ENCODE data around the gene KIF24. TPM values are rescaled to one million over a fixed set of nuclear protein-coding genes. Genes with fewer than 3 reads are reported as not detected.

Gene KIF24
- total RNA-seq, 1 experiment from 2014 or later = 3.9 TPM

DNA sequence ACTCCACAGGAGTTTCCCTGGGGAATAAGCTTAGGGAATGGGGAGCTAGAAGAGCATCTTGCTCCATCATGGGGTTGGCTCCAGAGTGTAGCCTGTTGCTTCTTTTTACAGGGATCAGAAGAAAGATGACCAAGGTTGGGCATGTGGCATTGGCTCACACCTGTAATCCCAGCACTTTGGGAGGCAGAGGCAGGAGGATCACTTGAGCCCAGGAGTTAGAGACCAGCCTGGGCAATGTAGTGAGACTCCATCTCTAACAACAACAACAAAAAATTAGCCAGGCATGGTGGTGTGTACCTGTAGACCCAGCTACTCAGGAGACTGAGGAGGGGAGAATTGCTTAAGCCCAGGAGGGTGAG, 18.7 kb upstream of the KIF24 start:
- Mint-ChIP-seq H3K36me3 (ENCODE audit: insufficient read depth, unreplicated experiment) (peaks cover 5% of the 10 kb centered on the region), H3K27ac (ENCODE audit: unreplicated experiment) (peak overlapping the region; percentile 64), H3K4me1 (ENCODE audit: low read depth, unreplicated experiment) (peaks cover 19% of the 10 kb centered on the region), H3K4me3 (ENCODE audit: unreplicated experiment) (no peak overlapping the region), H3K9me3 (ENCODE audit: unreplicated experiment) (no peaks in the 10 kb centered on the region), H3K27me3 (ENCODE audit: insufficient read depth, unreplicated experiment) (no peaks in the 10 kb centered on the region)
- Histone ChIP-seq H3K36me3 (ENCODE audit: control insufficient read depth, insufficient read depth, low read length) (no peaks in the 10 kb centered on the region), H3K27me3 (replicated peaks; ENCODE audit: control insufficient read depth, insufficient read depth, low read length) (no peaks in the 10 kb centered on the region), H3K4me1 (peaks cover 26% of the 10 kb centered on the region), H3K4me3 (ENCODE audit: low read depth, low read length) (no peak overlapping the region), H3K9me3 (0 out of 2 replicates have a peak, but pooled peaks cover 2% of the 10 kb centered on the region)
- DNase-seq = no peak
- BruUV-seq (replicated peaks) = no TSS peak
- ChIA-PET POLR2A (interaction anchor here (0.6 to 1.2 kb wide), 2 partner anchors 27 to 156 kb away, joined by 4 to 6 read pairs; no protein-coding TSS in a partner anchor), CTCF (interaction anchor here (0.7 to 1.2 kb wide), 2 partner anchors 29 to 272 kb away, joined by 4 read pairs; partner anchors contain the start of gene MYORG)
- intact Hi-C loops (cut with micrococcal nuclease; ENCODE audit: unreplicated experiment) = no loop called here
- TF ChIP-seq, protein P1, sequence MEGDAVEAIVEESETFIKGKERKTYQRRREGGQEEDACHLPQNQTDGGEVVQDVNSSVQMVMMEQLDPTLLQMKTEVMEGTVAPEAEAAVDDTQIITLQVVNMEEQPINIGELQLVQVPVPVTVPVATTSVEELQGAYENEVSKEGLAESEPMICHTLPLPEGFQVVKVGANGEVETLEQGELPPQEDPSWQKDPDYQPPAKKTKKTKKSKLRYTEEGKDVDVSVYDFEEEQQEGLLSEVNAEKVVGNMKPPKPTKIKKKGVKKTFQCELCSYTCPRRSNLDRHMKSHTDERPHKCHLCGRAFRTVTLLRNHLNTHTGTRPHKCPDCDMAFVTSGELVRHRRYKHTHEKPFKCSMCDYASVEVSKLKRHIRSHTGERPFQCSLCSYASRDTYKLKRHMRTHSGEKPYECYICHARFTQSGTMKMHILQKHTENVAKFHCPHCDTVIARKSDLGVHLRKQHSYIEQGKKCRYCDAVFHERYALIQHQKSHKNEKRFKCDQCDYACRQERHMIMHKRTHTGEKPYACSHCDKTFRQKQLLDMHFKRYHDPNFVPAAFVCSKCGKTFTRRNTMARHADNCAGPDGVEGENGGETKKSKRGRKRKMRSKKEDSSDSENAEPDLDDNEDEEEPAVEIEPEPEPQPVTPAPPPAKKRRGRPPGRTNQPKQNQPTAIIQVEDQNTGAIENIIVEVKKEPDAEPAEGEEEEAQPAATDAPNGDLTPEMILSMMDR (IDR thresholded peaks at IDR 0.05; ENCODE audit: insufficient read depth in 1 of 2, low read depth in 1 of 2, low read length in 1 of 2, severe bottlenecking in 1 of 2, unreplicated experiment in 1 of 2) = no peak

DNA sequence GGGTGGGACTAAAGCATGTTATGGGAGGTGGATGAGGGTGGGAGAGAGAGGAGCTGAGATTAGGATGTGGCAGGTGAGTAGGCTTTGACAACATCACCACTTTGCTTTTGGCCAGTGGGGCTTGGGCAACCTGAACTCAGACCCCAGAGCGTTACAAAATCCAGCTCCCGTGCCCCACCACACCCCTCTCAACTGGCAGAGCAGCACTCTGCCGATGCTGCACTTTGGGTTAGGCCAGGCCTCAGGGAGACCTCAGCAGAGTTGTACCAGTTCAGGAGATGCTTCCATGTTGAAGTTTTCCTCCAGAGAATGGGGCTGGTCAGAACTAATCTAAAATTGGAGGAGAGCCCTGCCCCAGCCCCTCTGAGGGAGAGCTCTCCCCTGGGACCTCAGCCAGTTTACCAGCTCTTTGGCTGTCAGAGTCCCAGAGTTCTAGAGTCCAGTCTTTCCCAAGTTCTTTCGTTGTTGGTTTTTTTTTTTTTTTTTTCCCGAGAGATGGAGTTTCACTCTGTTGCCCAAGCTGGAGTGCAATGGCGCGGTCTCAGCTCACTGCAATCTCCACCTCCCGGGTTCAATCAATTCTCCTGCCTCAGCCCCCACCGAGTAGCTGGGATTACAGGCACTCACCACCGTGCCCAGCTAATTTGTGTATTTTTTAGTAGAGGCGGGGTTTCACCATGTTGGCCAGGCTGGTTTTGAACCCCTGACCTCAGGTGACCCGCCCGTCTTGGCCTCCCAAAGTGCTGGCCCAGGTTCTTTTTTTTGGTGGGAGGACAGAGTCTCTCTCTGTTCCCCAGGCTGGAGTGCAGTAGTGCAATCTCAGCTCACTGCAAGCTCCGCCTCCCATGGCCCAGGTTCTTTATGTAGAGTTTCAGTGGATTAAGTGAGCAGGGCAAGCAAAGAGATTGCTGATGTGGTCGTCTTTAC, 18.1 kb upstream of the KIF24 start:
- TF ChIP-seq, protein P1 (IDR thresholded peaks at IDR 0.05; ENCODE audit: insufficient read depth in 1 of 2, low read depth in 1 of 2, low read length in 1 of 2, severe bottlenecking in 1 of 2, unreplicated experiment in 1 of 2) = no peak
- 0 out of 2 replicates have a peak, but pooled peaks cover 2% of the 10 kb centered on the region for H3K9me3 ChIP-seq
- Mint-ChIP-seq H3K27me3 (ENCODE audit: insufficient read depth, unreplicated experiment) (no peaks in the 10 kb centered on the region), H3K4me1 (ENCODE audit: low read depth, unreplicated experiment) (peaks cover 19% of the 10 kb centered on the region), H3K27ac (ENCODE audit: unreplicated experiment) (peak overlapping the region; percentile 64), H3K36me3 (ENCODE audit: insufficient read depth, unreplicated experiment) (peaks cover 5% of the 10 kb centered on the region), H3K4me3 (ENCODE audit: unreplicated experiment) (no peak overlapping the region), H3K9me3 (ENCODE audit: unreplicated experiment) (no peaks in the 10 kb centered on the region)
- DNase-seq = peak in 1 of 2 experiments; percentile 9
- H3K4me1 ChIP-seq = peaks cover 23% of the 10 kb centered on the region
- H3K36me3 ChIP-seq (ENCODE audit: control insufficient read depth, insufficient read depth, low read length) = no peaks in the 10 kb centered on the region
- ChIA-PET POLR2A (interaction anchor here (0.6 to 1.2 kb wide), 2 partner anchors 28 to 156 kb away, joined by 4 to 6 read pairs; no protein-coding TSS in a partner anchor), CTCF (interaction anchor here (0.7 to 1.2 kb wide), 2 partner anchors 30 to 273 kb away, joined by 4 read pairs; partner anchors contain the start of gene MYORG)
- no TSS peak for BruUV-seq (replicated peaks)
- no peaks in the 10 kb centered on the region for H3K27me3 ChIP-seq (replicated peaks; ENCODE audit: control insufficient read depth, insufficient read depth, low read length)
- no peak overlapping the region for H3K4me3 ChIP-seq (ENCODE audit: low read depth, low read length)
- intact Hi-C loops (cut with micrococcal nuclease; ENCODE audit: unreplicated experiment) = no loop called here

DNA sequence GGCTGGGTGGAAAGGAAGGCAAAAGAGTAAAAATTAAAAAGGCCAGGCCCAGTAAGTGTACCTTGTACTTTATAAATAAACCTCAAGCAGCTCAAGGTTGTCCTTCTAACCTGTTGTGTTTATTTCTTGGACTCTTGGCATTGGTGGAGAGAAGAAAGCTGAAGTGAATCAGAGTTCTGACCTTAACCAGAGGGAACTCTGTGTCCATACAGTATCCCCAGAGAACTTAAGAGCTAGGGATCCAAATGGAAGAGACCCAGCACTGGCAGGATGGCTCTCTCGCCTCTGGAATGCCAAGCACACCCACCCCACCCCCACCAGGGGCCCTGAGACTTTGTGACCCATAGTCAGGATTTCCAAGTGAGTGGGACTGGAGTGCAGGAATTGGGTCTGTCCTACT, 14.5 kb upstream of the KIF24 start:
- TF ChIP-seq, protein P1 (IDR thresholded peaks at IDR 0.05; ENCODE audit: insufficient read depth in 1 of 2, low read depth in 1 of 2, low read length in 1 of 2, severe bottlenecking in 1 of 2, unreplicated experiment in 1 of 2) = no peak
- DNase-seq = no peak
- Histone ChIP-seq H3K4me1 (peaks cover 18% of the 10 kb centered on the region), H3K36me3 (ENCODE audit: control insufficient read depth, insufficient read depth, low read length) (no peaks in the 10 kb centered on the region), H3K27me3 (replicated peaks; ENCODE audit: control insufficient read depth, insufficient read depth, low read length) (no peaks in the 10 kb centered on the region), H3K4me3 (ENCODE audit: low read depth, low read length) (no peak overlapping the region), H3K9me3 (no peaks in the 10 kb centered on the region)
- POLR2A ChIA-PET = interaction anchor here (0.6 kb wide), 1 partner anchor 270 kb away, joined by 3 read pairs; no protein-coding TSS in a partner anchor
- Mint-ChIP-seq H3K27me3 (ENCODE audit: insufficient read depth, unreplicated experiment) (no peaks in the 10 kb centered on the region), H3K9me3 (ENCODE audit: unreplicated experiment) (no peaks in the 10 kb centered on the region), H3K27ac (ENCODE audit: unreplicated experiment) (no peak overlapping the region), H3K36me3 (ENCODE audit: insufficient read depth, unreplicated experiment) (peaks cover 5% of the 10 kb centered on the region), H3K4me3 (ENCODE audit: unreplicated experiment) (no peak overlapping the region), H3K4me1 (ENCODE audit: low read depth, unreplicated experiment) (peaks cover 13% of the 10 kb centered on the region)
- CTCF ChIA-PET = interaction anchor here (0.6 to 1.0 kb wide), 2 partner anchors 22 to 31 kb away, joined by 3 read pairs; no protein-coding TSS in a partner anchor
- no TSS peak for BruUV-seq (replicated peaks)
- intact Hi-C loops (cut with micrococcal nuclease; ENCODE audit: unreplicated experiment) = loop anchor here (2.0 kb wide), 1 partner anchor 31 kb away; no protein-coding TSS in a partner anchor
